Prostate gland (tissue), 2 donors: ENCODE measurements around the gene ZNF609.

Experiments
- CTCF ChIP-seq, 4 experiments: fragments of 200-600 bp in 2 of 4; fragments of 450-650 bp in 2 of 4; sonication (generic) in 2 of 4; IDR thresholded peaks; 1 replicate in 3 of 4; 2 replicates in 1 of 4; pipeline ENCODE4 v1.5.1; 2016 to 2019; ENCODE audit warnings: antibody characterized with exemption in 4 of 4, mild to moderate bottlenecking in 2 of 4, moderate library complexity in 2 of 4
- POLR2A ChIP-seq: fragments of 450-650 bp; IDR thresholded peaks from one replicate; pipeline ENCODE4 v1.6.1; 2016; ENCODE audit warnings: antibody characterized with exemption, mild to moderate bottlenecking
- POLR2AphosphoS5 ChIP-seq: sonication (generic); formaldehyde crosslinking; IDR thresholded peaks from one replicate; pipeline ENCODE4 v1.6.1; 2017; ENCODE audit warnings: antibody characterized with exemption

- no peak for TF ChIP-seq CTCF (IDR thresholded peaks at IDR 0.05)
- no peak for TF ChIP-seq POLR2AphosphoS5
- no peak for TF ChIP-seq POLR2A
Observed at GRCh38 chr15:64513823-64514222, 53.4 kb downstream of the ZNF609 start.
